C4-2B (cell line): ENCODE data around the gene ATXN1L.
"Not testable (repeated sequence)": the region's sequence is repeated elsewhere in the genome, so short reads cannot be mapped to it uniquely, and the experiment has no call there.

Source experiments
- CTCF ChIP-seq: fragments of 450-650 bp; conservative IDR thresholded peaks from 2 replicates; pipeline ENCODE4 v1.5.1; 2017; ENCODE audit warnings: mild to moderate bottlenecking
- ZFX ChIP-seq: fragments of 450-650 bp; IDR thresholded peaks from 2 replicates; pipeline ENCODE4 v1.6.1; 2017

GRCh38 chr16:71905765-71906164 lies 60.0 kb downstream of the ATXN1L start:
- TF ChIP-seq CTCF, ZFX: not testable (repeated sequence)
